Measurements from ENCODE around the gene WHRN. TPM values are rescaled to one million over a fixed set of nuclear protein-coding genes. Genes with fewer than 3 reads are reported as not detected.

WHRN gene
- total and polyA plus RNA-seq, 2 experiments from 2014 or later, result 8.3 to 8.9 TPM

DNA sequence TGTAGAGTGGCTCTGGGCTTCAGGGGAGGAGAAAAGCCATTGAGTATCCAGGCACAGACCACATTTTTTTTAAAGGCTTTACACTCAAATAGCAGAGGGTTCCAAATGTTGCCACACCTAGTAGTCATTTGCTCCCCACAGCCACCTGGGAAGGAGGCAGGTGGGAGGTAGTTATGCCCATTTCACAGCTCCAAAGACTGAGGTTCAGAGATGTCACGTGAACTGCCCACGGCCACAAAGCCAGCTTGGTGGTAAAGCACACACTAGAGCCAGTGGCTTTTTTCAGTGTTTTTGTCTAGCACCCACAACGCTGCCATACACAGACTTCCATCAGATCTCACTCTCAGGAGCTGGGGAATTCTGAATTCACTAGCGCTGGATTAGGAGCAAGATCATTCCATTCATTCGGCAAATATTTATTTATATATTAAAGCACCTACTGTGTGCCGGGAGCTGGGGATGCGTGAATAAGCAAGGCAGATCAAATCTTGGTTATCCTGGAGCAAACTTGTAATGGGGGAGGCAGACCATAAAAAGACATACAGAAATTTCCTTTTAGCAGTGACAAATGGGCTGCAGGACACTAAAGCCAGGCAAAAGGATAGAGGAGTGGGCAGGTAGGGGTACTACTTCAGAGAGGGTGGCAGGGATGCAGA lies 7.4 kb downstream of the WHRN start:
- Histone ChIP-seq H4K20me1 (replicated peaks; ENCODE audit: insufficient read depth) (no peaks in the 10 kb centered on the region; the same call in 1 of the 2 replicates), H3K4me1 (ENCODE audit: insufficient read depth) (peaks cover 15% of the 10 kb centered on the region), H3F3A (replicated peaks; ENCODE audit: low read depth) (no peaks in the 10 kb centered on the region), H3K27me3 (ENCODE audit: insufficient read depth) (no peaks in the 10 kb centered on the region), H3K36me3 (ENCODE audit: insufficient read depth) (no peaks in the 10 kb centered on the region), H3K4me3 (no peak overlapping the region), H3K9me2 (ENCODE audit: insufficient read depth) (no peaks in the 10 kb centered on the region), H3K27ac (ENCODE audit: low read depth) (no peak overlapping the region), H3K79me2 (replicated peaks; ENCODE audit: insufficient read depth) (0 out of 2 replicates have a peak, but pooled peaks cover 4% of the 10 kb centered on the region), H2AFZ (no peak overlapping the region), H3K4me2 (no peak overlapping the region)
- no peaks in the 10 kb centered on the region; the same call in 2 of the 3 replicates for H3K9me3 Mint-ChIP-seq
- H3K27ac Mint-ChIP-seq, result no peak overlapping the region
- peaks cover 4% of the 10 kb centered on the region for H3K27me3 Mint-ChIP-seq (ENCODE audit: insufficient read depth, low read depth, poor library complexity)
- no peak overlapping the region for H3K4me3 Mint-ChIP-seq
- ATAC-seq, result no peak
- H3K4me1 Mint-ChIP-seq, result peaks cover 37% of the 10 kb centered on the region
- H3K36me3 Mint-ChIP-seq (ENCODE audit: low read depth), result no peaks in the 10 kb centered on the region
- DNase-seq (ENCODE audit: low spot score), result no peak
- TF ChIP-seq ZNF114 (CRISPR knock-in tag; IDR thresholded peaks at IDR 0.05) (no peak), POLR2AphosphoS5 (IDR thresholded peaks at IDR 0.05; ENCODE audit: low read depth) (no peak)

DNA sequence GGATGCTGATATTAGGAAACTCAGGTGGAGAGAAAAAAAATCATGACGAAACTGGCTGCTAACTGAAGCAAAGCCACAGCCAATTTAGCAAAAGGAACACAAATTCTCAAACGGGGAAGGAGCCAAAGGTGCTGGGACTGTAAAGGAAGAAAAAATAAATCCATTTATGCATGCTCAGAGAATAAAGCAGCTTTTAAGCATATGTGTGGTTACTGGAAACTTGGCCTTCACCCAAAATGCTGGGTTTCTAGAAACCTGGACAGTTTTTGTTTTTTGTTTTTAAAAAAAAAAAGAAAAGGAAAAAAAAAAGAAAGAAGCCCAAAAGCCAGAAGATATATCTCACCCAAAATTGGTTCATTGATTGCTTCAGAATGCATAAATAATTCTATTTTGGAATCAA lies 8.0 kb downstream of the WHRN start:
- no peaks in the 10 kb centered on the region; the same call in 2 of the 3 replicates for H3K9me3 Mint-ChIP-seq
- no peaks in the 10 kb centered on the region for H4K20me1 ChIP-seq (replicated peaks; ENCODE audit: insufficient read depth)
- H3K4me2 ChIP-seq, result no peak overlapping the region
- H3K79me2 ChIP-seq (replicated peaks; ENCODE audit: insufficient read depth), result 0 out of 2 replicates have a peak, but pooled peaks cover 4% of the 10 kb centered on the region
- H3K4me1 ChIP-seq (ENCODE audit: insufficient read depth), result peaks cover 9% of the 10 kb centered on the region
- peaks cover 31% of the 10 kb centered on the region for H3K4me1 Mint-ChIP-seq
- H3F3A ChIP-seq (replicated peaks; ENCODE audit: low read depth), result no peaks in the 10 kb centered on the region
- no peak overlapping the region for H3K4me3 ChIP-seq
- ATAC-seq, result no peak
- H3K4me3 Mint-ChIP-seq, result no peak overlapping the region
- DNase-seq (ENCODE audit: low spot score), result no peak
- H2AFZ ChIP-seq, result no peak overlapping the region
- H3K27ac ChIP-seq (ENCODE audit: low read depth), result no peak overlapping the region
- no peaks in the 10 kb centered on the region for H3K36me3 ChIP-seq (ENCODE audit: insufficient read depth)
- no peaks in the 10 kb centered on the region for H3K9me2 ChIP-seq (ENCODE audit: insufficient read depth)
- H3K27me3 Mint-ChIP-seq (ENCODE audit: insufficient read depth, low read depth, poor library complexity), result peaks cover 4% of the 10 kb centered on the region
- H3K27ac Mint-ChIP-seq, result no peak overlapping the region
- no peaks in the 10 kb centered on the region for H3K36me3 Mint-ChIP-seq (ENCODE audit: low read depth)
- H3K27me3 ChIP-seq (ENCODE audit: insufficient read depth), result no peaks in the 10 kb centered on the region
- TF ChIP-seq EZH2phosphoT487 (IDR thresholded peaks at IDR 0.05; ENCODE audit: unreplicated experiment) (no peak), ZNF114 (CRISPR knock-in tag; IDR thresholded peaks at IDR 0.05) (no peak), POLR2AphosphoS5 (IDR thresholded peaks at IDR 0.05; ENCODE audit: low read depth) (no peak), JUNB (IDR thresholded peaks at IDR 0.05; ENCODE audit: unreplicated experiment) (no peak), ZNF331 (CRISPR knock-in tag; IDR thresholded peaks at IDR 0.05; ENCODE audit: low read depth) (no peak), STAT1 (IDR thresholded peaks at IDR 0.05; ENCODE audit: unreplicated experiment) (no peak), NANOG (IDR thresholded peaks at IDR 0.05; ENCODE audit: borderline replicate concordance) (no peak), EZH2 (IDR thresholded peaks at IDR 0.05; ENCODE audit: low read depth, unreplicated experiment) (no peak)
- TF ChIP-seq, protein P1, sequence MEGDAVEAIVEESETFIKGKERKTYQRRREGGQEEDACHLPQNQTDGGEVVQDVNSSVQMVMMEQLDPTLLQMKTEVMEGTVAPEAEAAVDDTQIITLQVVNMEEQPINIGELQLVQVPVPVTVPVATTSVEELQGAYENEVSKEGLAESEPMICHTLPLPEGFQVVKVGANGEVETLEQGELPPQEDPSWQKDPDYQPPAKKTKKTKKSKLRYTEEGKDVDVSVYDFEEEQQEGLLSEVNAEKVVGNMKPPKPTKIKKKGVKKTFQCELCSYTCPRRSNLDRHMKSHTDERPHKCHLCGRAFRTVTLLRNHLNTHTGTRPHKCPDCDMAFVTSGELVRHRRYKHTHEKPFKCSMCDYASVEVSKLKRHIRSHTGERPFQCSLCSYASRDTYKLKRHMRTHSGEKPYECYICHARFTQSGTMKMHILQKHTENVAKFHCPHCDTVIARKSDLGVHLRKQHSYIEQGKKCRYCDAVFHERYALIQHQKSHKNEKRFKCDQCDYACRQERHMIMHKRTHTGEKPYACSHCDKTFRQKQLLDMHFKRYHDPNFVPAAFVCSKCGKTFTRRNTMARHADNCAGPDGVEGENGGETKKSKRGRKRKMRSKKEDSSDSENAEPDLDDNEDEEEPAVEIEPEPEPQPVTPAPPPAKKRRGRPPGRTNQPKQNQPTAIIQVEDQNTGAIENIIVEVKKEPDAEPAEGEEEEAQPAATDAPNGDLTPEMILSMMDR (conservative IDR thresholded peaks at IDR 0.05; ENCODE audit: low read depth in 2 of 2), result no peak
- TF ChIP-seq, protein P2, sequence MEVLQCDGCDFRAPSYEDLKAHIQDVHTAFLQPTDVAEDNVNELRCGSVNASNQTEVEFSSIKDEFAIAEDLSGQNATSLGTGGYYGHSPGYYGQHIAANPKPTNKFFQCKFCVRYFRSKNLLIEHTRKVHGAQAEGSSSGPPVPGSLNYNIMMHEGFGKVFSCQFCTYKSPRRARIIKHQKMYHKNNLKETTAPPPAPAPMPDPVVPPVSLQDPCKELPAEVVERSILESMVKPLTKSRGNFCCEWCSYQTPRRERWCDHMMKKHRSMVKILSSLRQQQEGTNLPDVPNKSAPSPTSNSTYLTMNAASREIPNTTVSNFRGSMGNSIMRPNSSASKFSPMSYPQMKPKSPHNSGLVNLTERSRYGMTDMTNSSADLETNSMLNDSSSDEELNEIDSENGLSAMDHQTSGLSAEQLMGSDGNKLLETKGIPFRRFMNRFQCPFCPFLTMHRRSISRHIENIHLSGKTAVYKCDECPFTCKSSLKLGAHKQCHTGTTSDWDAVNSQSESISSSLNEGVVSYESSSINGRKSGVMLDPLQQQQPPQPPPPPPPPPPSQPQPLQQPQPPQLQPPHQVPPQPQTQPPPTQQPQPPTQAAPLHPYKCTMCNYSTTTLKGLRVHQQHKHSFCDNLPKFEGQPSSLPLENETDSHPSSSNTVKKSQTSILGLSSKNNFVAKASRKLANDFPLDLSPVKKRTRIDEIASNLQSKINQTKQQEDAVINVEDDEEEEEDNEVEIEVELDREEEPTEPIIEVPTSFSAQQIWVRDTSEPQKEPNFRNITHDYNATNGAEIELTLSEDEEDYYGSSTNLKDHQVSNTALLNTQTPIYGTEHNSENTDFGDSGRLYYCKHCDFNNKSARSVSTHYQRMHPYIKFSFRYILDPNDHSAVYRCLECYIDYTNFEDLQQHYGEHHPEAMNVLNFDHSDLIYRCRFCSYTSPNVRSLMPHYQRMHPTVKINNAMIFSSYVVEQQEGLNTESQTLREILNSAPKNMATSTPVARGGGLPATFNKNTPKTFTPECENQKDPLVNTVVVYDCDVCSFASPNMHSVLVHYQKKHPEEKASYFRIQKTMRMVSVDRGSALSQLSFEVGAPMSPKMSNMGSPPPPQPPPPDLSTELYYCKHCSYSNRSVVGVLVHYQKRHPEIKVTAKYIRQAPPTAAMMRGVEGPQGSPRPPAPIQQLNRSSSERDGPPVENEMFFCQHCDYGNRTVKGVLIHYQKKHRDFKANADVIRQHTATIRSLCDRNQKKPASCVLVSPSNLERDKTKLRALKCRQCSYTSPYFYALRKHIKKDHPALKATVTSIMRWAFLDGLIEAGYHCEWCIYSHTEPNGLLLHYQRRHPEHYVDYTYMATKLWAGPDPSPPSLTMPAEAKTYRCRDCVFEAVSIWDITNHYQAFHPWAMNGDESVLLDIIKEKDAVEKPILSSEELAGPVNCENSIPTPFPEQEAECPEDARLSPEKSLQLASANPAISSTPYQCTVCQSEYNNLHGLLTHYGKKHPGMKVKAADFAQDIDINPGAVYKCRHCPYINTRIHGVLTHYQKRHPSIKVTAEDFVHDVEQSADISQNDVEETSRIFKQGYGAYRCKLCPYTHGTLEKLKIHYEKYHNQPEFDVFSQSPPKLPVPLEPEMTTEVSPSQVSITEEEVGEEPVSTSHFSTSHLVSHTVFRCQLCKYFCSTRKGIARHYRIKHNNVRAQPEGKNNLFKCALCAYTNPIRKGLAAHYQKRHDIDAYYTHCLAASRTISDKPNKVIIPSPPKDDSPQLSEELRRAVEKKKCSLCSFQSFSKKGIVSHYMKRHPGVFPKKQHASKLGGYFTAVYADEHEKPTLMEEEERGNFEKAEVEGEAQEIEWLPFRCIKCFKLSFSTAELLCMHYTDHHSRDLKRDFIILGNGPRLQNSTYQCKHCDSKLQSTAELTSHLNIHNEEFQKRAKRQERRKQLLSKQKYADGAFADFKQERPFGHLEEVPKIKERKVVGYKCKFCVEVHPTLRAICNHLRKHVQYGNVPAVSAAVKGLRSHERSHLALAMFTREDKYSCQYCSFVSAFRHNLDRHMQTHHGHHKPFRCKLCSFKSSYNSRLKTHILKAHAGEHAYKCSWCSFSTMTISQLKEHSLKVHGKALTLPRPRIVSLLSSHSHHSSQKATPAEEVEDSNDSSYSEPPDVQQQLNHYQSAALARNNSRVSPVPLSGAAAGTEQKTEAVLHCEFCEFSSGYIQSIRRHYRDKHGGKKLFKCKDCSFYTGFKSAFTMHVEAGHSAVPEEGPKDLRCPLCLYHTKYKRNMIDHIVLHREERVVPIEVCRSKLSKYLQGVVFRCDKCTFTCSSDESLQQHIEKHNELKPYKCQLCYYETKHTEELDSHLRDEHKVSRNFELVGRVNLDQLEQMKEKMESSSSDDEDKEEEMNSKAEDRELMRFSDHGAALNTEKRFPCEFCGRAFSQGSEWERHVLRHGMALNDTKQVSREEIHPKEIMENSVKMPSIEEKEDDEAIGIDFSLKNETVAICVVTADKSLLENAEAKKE (CRISPR knock-in tag; IDR thresholded peaks at IDR 0.05), result no peak

All from GM23338 (cell line).